Measurements from ENCODE around the gene AIDA.

AIDA gene

DNA sequence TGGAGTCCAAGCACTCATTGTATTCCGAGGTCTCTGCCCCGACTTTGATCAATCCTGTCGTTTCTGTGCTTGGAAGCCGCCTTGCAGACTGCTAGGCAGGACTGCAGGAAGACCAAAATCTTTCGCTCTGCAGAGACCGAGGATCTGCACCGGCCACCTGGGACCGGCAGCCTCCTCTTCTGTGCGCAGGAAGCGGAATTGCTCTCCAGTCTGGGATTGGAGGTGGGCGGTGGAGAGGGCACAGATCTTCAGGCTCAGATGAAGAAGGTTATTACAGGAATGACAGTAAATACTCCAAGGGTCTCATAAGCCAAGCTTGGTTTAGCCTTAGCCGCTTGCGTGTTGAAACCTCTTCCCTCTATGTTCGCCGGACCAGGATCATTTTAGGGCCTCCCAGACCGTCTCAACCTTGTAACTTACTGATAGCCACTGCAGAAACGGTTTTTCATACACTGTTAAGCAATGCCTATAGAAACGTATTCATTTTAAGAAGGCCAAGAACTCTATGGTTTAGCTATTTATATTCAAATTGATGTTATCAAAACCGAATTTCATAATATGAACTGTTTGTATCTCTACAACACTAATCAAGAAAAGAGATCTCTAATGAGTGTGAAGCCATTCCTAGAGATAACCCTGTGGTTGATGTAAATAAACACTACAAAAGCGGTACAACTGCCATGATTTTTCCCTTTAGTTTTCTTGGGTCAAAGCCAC, 93.3 kb downstream of the AIDA start:
- H3K4me3 ChIP-seq (ENCODE audit: low read length) = peak overlapping the region; percentile 86
- peak overlapping the region; percentile 97 for H3K4me2 ChIP-seq (ENCODE audit: low read length)
- H3K9ac ChIP-seq (ENCODE audit: low read depth, low read length) = peak overlapping the region; percentile 86

More for the DNA sequence above, 93.3 kb downstream of the AIDA start:
- Histone ChIP-seq H3K9me3 (replicated peaks; ENCODE audit: low read length) (no peaks in the 10 kb centered on the region), H3K36me3 (ENCODE audit: insufficient read depth, low read length) (peaks cover 5% of the 10 kb centered on the region), H3K4me1 (ENCODE audit: control insufficient read depth, insufficient read depth, low read length) (peaks cover 17% of the 10 kb centered on the region), H3K27me3 (ENCODE audit: control insufficient read depth, insufficient read depth, low read length) (no peaks in the 10 kb centered on the region)

Data from skeletal muscle satellite cell (primary cell).